PC-9 (cell line): ENCODE data around the gene INPP4A.

Experiments
- CTCF ChIP-seq: fragments of 200-600 bp; sonication (generic); conservative IDR thresholded peaks from 2 replicates; pipeline ENCODE4 v1.6.1; 2017; ENCODE audit warnings: mixed run types, antibody characterized with exemption, mild to moderate bottlenecking, moderate library complexity
- EZH2 ChIP-seq: fragments of 200-600 bp; sonication (generic); IDR thresholded peaks from 2 replicates; pipeline ENCODE4 v1.8.0; 2017; ENCODE audit warnings: antibody characterized with exemption, low read depth

GRCh38 chr2:98472132-98472650, 27.5 kb downstream of the INPP4A start:
- TF ChIP-seq CTCF, result no peak
- TF ChIP-seq EZH2, result no peak
